Trophoblast cell (in vitro differentiated cells and primary cell): ENCODE data around the gene UBAC1.

Source experiments
- DNase-seq, 2 donors: peaks; one replicate each; pipeline ENCODE4 v3.0.0-alpha.2; 2016
- H2AFZ ChIP-seq: 2 replicates; pipeline ENCODE4 v1.6.1; 2013; ENCODE audit warnings: low read length, moderate library complexity, mild to moderate bottlenecking; ENCODE audit not compliant: insufficient read depth, poor library complexity
- H2AK5ac ChIP-seq: 2 replicates; pipeline ENCODE4 v1.6.1; 2013; ENCODE audit warnings: mild to moderate bottlenecking, low read length
- H2BK120ac ChIP-seq: 2 replicates; pipeline ENCODE4 v1.6.1; 2013; ENCODE audit warnings: low read length, mild to moderate bottlenecking, moderate library complexity; ENCODE audit not compliant: insufficient read depth, poor library complexity
- H2BK12ac ChIP-seq: 2 replicates; pipeline ENCODE4 v1.6.1; 2013; ENCODE audit warnings: mild to moderate bottlenecking, low read length, moderate library complexity
- H2BK5ac ChIP-seq: 2 replicates; pipeline ENCODE4 v1.6.1; 2013; ENCODE audit warnings: low read length, low read depth, moderate library complexity, mild to moderate bottlenecking; ENCODE audit not compliant: poor library complexity
- H3K14ac ChIP-seq: 2 replicates; pipeline ENCODE4 v1.6.1; 2013; ENCODE audit warnings: mild to moderate bottlenecking, low read length
- H3K18ac ChIP-seq: 2 replicates; pipeline ENCODE4 v1.6.1; 2013; ENCODE audit warnings: mild to moderate bottlenecking, low read length
- H3K23ac ChIP-seq: 2 replicates; pipeline ENCODE4 v1.6.1; 2013; ENCODE audit warnings: low read length
- H3K27ac ChIP-seq: 2 replicates; pipeline ENCODE4 v1.5.1; 2013; ENCODE audit warnings: low read depth, mild to moderate bottlenecking, inconsistent platforms, low read length, moderate library complexity
- H3K27me3 ChIP-seq: 2 replicates; pipeline ENCODE4 v1.6.1; 2013; ENCODE audit warnings: inconsistent platforms, mild to moderate bottlenecking, low read length, moderate library complexity; ENCODE audit not compliant: insufficient read depth
- H3K36me3 ChIP-seq, 2 experiments: 1 replicate in 1 of 2; 2 replicates in 1 of 2; pipeline ENCODE4 v1.6.1; 2013; ENCODE audit warnings: low read length in 2 of 2, mild to moderate bottlenecking in 2 of 2, moderate library complexity in 1 of 2; ENCODE audit not compliant: insufficient read depth in 2 of 2, control insufficient read depth in 1 of 2
- H3K4ac ChIP-seq: 2 replicates; pipeline ENCODE4 v1.6.1; 2013; ENCODE audit warnings: low read depth, mild to moderate bottlenecking, low read length, moderate library complexity
- H3K4me1 ChIP-seq, 2 experiments: 1 replicate in 1 of 2; 2 replicates in 1 of 2; pipeline ENCODE4 v1.6.1; 2013; ENCODE audit warnings: low read length in 2 of 2, mild to moderate bottlenecking in 2 of 2, moderate library complexity in 1 of 2; ENCODE audit not compliant: insufficient read depth in 2 of 2, control insufficient read depth in 1 of 2
- H3K4me2 ChIP-seq: 2 replicates; pipeline ENCODE4 v1.6.1; 2013; ENCODE audit warnings: inconsistent platforms, mild to moderate bottlenecking, low read length, moderate library complexity
- H3K4me3 ChIP-seq: 2 replicates; pipeline ENCODE4 v1.5.1; 2013; ENCODE audit warnings: mild to moderate bottlenecking, low read depth, low read length, inconsistent platforms
- H3K79me1 ChIP-seq: one replicate; pipeline ENCODE4 v1.6.1; 2013; ENCODE audit warnings: low read length
- H3K79me2 ChIP-seq: 2 replicates; pipeline ENCODE4 v1.6.1; 2013; ENCODE audit warnings: low read length, mild to moderate bottlenecking; ENCODE audit not compliant: control insufficient read depth, insufficient read depth, poor library complexity
- H3K9ac ChIP-seq: 2 replicates; pipeline ENCODE4 v1.6.1; 2013; ENCODE audit warnings: mild to moderate bottlenecking, low read length
- H3K9me3 ChIP-seq: 2 replicates; pipeline ENCODE4 v1.6.1; 2013; ENCODE audit warnings: low read depth, mild to moderate bottlenecking, control low read depth, inconsistent platforms, low read length; ENCODE audit not compliant: insufficient read depth
- H4K12ac ChIP-seq: 2 replicates; pipeline ENCODE4 v1.6.1; 2013; ENCODE audit warnings: low read depth, mild to moderate bottlenecking, low read length, moderate library complexity
- H4K8ac ChIP-seq: 2 replicates; pipeline ENCODE4 v1.6.1; 2013; ENCODE audit warnings: low read depth, mild to moderate bottlenecking, low read length, moderate library complexity
- H4K91ac ChIP-seq: one replicate; pipeline ENCODE4 v1.6.1; 2013; ENCODE audit warnings: low read depth, mild to moderate bottlenecking, low read length, moderate library complexity
- WGBS: extraction: QIAGEN DNeasy Blood & Tissue Kit; methylation state at CpG from one replicate; pipeline ENCODE4 v1.1.7; 2013; ENCODE audit warnings: missing lambda C conversion rate; ENCODE audit not compliant: insufficient read length, insufficient coverage; ENCODE audit errors: extremely low coverage; 5-methylcytosine and 5-hydroxymethylcytosine counted together

The UBAC1 gene

DNA sequence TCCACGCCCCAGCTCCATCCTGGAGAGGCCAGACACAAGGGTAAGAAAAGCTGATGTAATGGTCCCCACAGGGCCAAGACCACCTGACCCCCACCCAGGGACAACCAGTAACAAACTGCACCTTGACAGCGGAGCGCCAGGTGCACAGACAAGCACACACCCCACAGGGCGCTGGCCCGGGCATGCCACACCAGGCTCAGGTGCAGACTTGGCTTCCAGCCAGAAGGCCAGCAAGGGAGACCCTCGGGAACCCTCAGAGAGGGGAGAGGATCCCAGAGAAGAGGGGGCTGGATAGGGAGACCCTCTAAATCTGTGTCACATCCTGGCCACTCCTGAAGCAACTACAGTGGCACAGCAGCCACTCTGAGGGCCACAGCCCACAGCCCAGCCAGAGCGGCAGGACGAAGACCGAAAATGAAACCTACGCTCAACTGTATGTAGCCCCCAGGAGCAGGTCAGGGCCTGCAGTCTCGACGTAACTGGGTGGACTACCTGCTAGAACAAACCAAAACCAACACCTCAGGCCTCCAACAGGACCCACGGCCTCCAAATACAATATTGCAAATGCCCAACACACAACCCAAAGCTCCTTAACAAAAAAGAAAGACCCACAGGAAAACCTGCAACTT lies 72.3 kb downstream of the UBAC1 start:
- H3K36me3 ChIP-seq = no peaks in the 10 kb centered on the region

DNA sequence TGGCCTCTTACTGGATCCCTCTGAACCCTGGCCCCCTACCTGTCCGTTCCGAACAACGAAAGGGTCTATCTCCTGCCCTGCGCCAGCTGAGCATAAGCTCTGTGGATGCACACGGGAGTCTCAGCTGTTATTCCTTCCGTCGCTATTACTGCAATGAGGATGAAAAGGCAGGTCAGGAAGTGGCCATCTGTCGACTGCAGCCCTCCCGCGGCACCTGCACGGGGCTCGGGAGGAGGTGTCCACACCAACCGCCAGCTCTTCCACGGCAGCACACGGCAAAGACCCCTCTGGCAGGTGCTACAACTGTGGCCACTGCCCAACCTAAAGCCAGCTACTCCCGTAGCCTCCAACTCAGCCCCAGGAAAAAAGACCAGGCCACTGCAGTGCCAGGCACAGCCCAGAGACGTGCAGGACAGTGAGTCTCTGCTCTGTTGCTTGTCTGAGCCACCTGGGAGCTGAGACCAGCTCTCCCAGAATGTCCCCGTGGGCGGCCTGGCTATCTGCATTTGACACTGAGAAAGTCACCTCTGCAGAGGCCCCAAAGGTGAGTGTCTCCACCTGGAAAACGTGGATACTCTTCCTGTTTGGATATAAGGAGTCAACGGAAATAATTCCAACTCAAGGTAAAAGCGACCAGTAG lies 72.9 kb downstream of the UBAC1 start:
- H3K79me2 ChIP-seq = peaks cover 27% of the 10 kb centered on the region
- H3K36me3 ChIP-seq = no peaks in the 10 kb centered on the region
- no peak overlapping the region for H3K4me3 ChIP-seq
- H3K14ac ChIP-seq = no peak overlapping the region
- H2BK5ac ChIP-seq = no peak overlapping the region
- no peak for DNase-seq
- no peak overlapping the region for H4K12ac ChIP-seq
- no peak overlapping the region for H2AK5ac ChIP-seq
- H3K23ac ChIP-seq = no peak overlapping the region
- no CpG with 5 or more reads among the region's 22 CpGs for WGBS
- H3K4ac ChIP-seq = peak overlapping the region; percentile 74
- peaks cover 45 to 47% of the 10 kb centered on the region in 2 experiments for H3K4me1 ChIP-seq
- H4K8ac ChIP-seq = no peak overlapping the region
- H3K9ac ChIP-seq = no peak overlapping the region
- H2BK12ac ChIP-seq = no peak overlapping the region
- H3K27ac ChIP-seq = no peak overlapping the region
- no peak overlapping the region for H2AFZ ChIP-seq
- H3K27me3 ChIP-seq = no peaks in the 10 kb centered on the region
- H3K79me1 ChIP-seq = no peaks in the 10 kb centered on the region
- H3K9me3 ChIP-seq = peaks cover 3% of the 10 kb centered on the region
- no peak overlapping the region for H4K91ac ChIP-seq
- no peak overlapping the region for H3K4me2 ChIP-seq
- no peak overlapping the region for H3K18ac ChIP-seq
- no peak overlapping the region for H2BK120ac ChIP-seq

More for the DNA sequence above, 72.3 kb downstream of the UBAC1 start:
- H2BK5ac ChIP-seq = no peak overlapping the region
- no CpG with 5 or more reads among the region's 13 CpGs for WGBS
- H3K14ac ChIP-seq = no peak overlapping the region
- DNase-seq = no peak
- H3K27me3 ChIP-seq = no peaks in the 10 kb centered on the region
- no peak overlapping the region for H3K9ac ChIP-seq
- no peak overlapping the region for H3K4me3 ChIP-seq
- H3K4ac ChIP-seq = peak overlapping the region; percentile 74
- H2AK5ac ChIP-seq = no peak overlapping the region
- no peak overlapping the region for H3K4me2 ChIP-seq
- no peak overlapping the region for H2BK12ac ChIP-seq
- peaks cover 47% of the 10 kb centered on the region in 2 experiments for H3K4me1 ChIP-seq
- H3K79me2 ChIP-seq = peaks cover 25% of the 10 kb centered on the region
- H4K91ac ChIP-seq = no peak overlapping the region
- H4K12ac ChIP-seq = no peak overlapping the region
- H3K79me1 ChIP-seq = no peaks in the 10 kb centered on the region
- no peak overlapping the region for H3K27ac ChIP-seq
- H3K9me3 ChIP-seq = peaks cover 3% of the 10 kb centered on the region
- H4K8ac ChIP-seq = no peak overlapping the region
- no peak overlapping the region for H2AFZ ChIP-seq
- peak overlapping the region; percentile 28 for H3K18ac ChIP-seq
- H2BK120ac ChIP-seq = no peak overlapping the region
- H3K23ac ChIP-seq = no peak overlapping the region

- no peaks in the 10 kb centered on the region for H3K79me1 ChIP-seq
- H3K36me3 ChIP-seq = no peaks in the 10 kb centered on the region
- H2BK5ac ChIP-seq = no peak overlapping the region
- no peak overlapping the region for H2BK12ac ChIP-seq
- WGBS = no CpG with 5 or more reads among the region's 12 CpGs
- peaks cover 3% of the 10 kb centered on the region for H3K9me3 ChIP-seq
- no peak overlapping the region for H3K23ac ChIP-seq
- H3K4me3 ChIP-seq = no peak overlapping the region
- H3K4ac ChIP-seq = peak overlapping the region; percentile 74
- H2AK5ac ChIP-seq = no peak overlapping the region
- no peak overlapping the region for H4K91ac ChIP-seq
- no peak for DNase-seq
- no peak overlapping the region for H3K4me2 ChIP-seq
- no peak overlapping the region for H3K9ac ChIP-seq
- H3K27ac ChIP-seq = no peak overlapping the region
- H2BK120ac ChIP-seq = no peak overlapping the region
- no peak overlapping the region for H2AFZ ChIP-seq
- no peaks in the 10 kb centered on the region for H3K27me3 ChIP-seq
- peaks cover 27% of the 10 kb centered on the region for H3K79me2 ChIP-seq
- no peak overlapping the region for H3K18ac ChIP-seq
- no peak overlapping the region for H4K12ac ChIP-seq
- no peak overlapping the region for H4K8ac ChIP-seq
- H3K14ac ChIP-seq = no peak overlapping the region
- peaks cover 45 to 47% of the 10 kb centered on the region in 2 experiments for H3K4me1 ChIP-seq
These were observed 73.6 kb downstream of the UBAC1 start for GRCh38 chr9:135887585-135888050.

DNA sequence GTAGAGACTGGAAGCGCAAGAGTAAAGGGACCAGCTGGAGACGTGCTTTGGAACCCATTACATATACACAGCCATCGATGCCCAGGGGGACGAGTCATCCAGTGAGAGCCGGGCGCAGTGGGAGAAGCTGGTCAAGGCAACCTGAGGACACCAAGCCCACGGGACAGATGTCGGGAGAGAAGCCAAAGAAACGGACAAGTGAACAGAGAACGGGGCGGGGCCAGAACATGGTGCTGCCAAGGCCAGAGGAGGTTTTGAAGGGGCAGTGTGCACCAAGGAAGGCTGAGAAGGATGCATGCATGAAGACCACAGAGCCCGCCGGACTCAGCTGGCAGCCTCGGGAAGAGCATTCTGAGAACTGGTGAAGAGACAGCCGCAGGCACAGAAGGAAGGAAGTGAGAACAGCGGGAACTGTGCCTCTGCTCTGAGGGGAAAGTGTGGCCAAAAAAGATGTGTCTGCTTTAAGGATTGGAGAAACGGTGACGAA lies 74.1 kb downstream of the UBAC1 start:
- Histone ChIP-seq H3K18ac (no peak overlapping the region), H2BK5ac (no peak overlapping the region), H3K9ac (no peak overlapping the region), H3K4me1 (peaks cover 45 to 47% of the 10 kb centered on the region in 2 experiments), H3K4me2 (no peak overlapping the region), H3K23ac (no peak overlapping the region), H3K27ac (no peak overlapping the region), H3K9me3 (peaks cover 3% of the 10 kb centered on the region), H3K4ac (peak overlapping the region; percentile 70), H3K79me1 (no peaks in the 10 kb centered on the region), H4K8ac (no peak overlapping the region), H3K27me3 (no peaks in the 10 kb centered on the region), H2AK5ac (no peak overlapping the region), H3K79me2 (peaks cover 27% of the 10 kb centered on the region), H3K14ac (no peak overlapping the region), H2BK12ac (no peak overlapping the region), H2AFZ (peak overlapping the region; percentile 21), H2BK120ac (no peak overlapping the region), H3K4me3 (no peak overlapping the region), H3K36me3 (no peaks in the 10 kb centered on the region), H4K91ac (no peak overlapping the region), H4K12ac (no peak overlapping the region)
- WGBS = no CpG with 5 or more reads among the region's 18 CpGs
- no peak for DNase-seq
